Activated CD4-positive, alpha-beta T cell treated with anti-CD3 and anti-CD28 coated beads, Interleukin-2, amount 50 U/mL, for 4 hours (primary cell): ENCODE data around the gene TRMT1.

Experiments
- DNase-seq, 2 experiments: peaks; one replicate each; pipeline ENCODE4 v3.0.0-alpha.2; 2020

TRMT1 gene

DNA sequence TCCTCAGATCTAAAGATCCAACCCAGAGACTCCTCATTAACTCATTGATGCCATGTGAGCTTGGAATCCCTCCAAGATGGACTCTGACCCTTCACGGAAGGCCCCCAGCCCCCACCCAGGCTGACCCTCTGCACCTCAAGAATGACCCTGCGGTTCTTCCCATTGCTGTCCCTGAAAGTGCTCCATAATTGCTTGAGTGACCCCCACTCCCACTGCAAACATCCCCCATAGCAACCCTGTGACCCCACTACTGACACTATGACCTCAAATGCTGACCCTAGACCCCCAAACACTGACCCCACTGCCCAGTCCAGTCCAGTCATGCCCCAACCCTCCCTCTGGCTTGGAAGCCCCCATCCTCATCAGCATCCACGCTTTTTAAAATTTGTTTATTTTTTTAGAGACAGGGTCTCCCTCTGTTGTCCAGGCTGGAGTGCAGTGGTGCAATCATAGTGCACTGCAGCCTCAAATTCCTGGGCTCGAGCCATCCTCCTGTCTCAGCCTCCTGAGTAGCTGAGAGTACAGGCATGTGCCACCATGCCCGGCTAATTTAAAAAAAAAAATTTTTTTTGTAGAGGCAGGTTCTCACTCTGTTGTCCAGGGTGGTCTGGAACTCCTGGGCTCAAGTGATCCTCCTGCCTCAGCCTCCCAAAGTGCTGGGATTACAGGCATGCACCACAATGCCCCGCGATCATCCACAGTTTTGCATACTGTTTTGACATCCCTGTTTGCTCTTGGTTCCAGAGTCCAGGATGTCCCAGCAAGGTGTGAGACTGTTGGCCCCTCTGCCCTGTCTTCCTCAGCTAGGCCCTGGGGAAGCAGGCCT, 14.7 kb downstream of the TRMT1 start:
- no peak for DNase-seq

DNA sequence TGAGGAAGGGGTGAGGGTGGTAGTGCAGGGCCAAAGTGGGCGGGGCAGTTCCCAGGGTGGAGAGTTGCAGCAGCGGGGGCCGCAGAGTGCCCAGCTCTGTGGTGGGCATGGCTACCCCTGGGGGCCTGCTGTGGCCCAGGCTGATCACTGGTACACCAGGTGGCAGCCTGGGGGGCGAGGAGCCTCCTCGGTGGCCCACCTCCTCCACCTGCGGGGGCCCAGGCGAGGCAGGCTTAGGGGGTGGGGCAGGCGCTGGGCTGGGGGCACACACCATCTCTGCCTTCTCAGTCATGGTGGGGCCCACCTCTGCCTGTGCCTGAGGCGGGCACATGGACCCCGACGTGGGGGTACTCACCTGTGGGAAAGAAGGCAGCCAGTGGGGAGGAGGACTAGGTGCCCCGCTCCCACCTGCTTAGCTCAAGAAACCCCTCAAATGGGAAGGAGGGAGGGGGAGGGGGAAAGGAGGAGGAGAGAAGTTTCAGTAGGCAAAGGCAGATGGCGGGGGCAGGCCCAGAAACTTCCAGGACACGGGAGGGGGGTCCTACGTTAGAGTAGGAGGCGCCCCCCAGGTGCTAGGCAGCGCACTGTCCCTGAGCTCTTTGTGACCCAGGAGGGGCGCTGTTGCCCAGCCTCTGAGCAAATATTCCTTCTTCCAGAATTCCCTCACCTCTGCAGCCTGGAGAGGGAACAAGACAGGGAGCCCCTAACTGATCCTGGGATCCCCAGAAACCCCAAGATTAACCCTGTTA, 15.5 kb downstream of the TRMT1 start:
- no peak for DNase-seq

DNA sequence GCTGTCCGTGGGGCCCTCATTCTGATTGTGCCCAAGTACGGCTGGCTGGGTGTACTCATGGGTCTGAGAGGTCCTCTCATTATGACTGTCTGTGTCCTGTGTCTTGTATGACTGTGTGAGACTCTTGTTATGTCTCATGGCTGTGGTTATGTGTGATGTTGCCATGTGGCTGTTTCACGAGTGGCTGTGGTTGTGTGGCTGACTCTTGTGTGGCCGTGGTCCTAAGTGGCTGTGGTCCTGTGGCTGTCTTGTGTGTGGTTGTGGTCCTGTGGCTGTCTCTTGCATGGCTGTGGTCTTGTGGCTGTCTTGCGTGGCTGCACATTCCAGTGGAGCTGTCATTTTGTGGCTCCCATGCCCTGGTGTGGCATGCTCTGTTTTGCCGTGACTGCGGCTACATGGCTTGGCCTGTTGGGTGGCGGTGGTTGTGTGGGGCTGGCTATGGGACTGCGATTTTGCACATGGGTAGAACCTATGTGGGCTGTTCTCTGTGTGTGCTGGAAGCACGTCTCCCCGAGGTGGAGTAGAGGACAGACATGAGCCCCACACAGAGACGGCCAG, 16.4 kb downstream of the TRMT1 start:
- peak in 1 of 2 experiments; percentile 41 for DNase-seq

DNA sequence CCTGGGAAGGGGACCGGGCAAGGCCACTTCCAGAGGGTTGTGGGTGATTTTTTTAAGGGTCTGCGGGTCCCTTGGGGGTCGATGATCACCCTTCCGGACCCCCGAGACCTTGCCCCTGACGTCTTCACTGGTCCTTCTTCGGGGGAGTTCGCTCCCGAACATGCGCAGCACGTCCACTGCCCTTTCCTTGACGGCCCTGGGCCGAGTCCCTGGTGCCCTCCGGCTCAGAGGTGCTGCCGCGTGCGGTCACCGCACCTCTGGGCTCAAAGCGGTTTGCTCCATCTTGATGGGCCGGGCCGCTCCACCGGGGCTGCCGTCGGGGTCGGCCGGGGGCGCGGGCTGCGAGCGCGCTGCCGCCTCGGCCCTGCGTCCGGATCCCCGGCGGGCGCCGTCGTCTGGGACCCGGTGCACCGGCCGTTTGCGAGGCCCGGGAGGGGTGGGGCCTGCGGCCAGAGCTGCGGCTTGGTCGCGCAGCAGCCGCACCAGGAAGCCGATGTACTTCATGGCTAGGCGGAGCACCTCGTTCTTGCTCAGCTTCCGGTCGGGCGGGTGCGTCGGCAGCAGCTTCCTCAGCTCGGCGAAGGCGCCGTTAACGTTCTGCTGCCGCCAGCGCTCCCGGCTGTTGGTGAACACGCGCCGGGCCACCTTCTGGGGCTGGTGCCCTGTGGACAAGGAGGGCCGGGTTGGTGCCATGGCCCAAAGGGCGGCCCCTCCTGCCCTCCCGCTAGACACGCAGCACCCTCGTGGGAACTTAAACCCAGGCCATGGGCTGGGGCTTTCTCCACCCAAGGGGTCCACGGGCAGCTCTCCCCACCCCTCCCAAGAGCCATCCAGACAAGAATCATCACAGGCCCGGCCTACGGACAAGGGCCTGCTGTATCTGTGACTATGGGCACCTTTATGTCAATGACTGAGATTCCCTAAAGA, 17.2 kb downstream of the TRMT1 start:
- peak; percentile 67 to 70 for DNase-seq

DNA sequence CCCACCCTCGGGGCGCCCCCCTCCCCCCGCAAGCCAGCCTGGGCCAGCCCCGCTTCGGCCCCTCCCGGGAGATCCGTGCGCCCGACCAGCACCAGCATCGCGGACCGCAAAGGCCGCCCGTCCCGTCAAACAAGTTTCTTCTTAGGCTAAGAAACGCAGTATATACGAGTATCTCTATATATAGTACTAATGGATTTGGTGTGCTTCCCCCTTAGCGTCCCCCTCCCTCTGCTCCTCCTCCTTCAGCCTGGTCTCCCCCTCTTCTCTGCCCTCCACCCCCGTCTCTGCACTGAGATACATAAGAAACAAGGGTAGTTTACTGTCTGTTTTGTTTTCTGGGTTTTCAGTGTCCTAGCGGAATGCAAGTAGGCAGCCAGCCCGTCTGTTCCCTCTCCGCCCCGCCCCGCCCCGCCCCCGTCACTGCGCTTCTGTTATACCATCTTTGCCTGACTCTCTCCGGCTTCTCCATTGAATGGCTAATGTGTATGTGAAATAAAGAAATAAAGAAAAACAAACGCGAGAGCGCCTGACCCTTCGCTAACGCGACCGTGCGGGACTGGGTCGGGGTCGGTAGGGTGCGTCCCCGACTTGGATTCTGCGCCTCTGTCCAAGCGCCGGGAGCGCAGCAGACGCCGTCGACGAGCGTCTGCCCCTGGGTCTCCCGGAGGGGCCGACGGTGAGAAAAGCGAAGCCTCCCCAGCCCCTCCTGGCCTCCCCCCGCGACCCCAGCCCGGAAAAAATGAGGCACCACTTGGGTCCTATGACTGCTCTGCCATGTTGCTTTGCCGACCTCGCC, 18.1 kb downstream of the TRMT1 start:
- no peak for DNase-seq

DNA sequence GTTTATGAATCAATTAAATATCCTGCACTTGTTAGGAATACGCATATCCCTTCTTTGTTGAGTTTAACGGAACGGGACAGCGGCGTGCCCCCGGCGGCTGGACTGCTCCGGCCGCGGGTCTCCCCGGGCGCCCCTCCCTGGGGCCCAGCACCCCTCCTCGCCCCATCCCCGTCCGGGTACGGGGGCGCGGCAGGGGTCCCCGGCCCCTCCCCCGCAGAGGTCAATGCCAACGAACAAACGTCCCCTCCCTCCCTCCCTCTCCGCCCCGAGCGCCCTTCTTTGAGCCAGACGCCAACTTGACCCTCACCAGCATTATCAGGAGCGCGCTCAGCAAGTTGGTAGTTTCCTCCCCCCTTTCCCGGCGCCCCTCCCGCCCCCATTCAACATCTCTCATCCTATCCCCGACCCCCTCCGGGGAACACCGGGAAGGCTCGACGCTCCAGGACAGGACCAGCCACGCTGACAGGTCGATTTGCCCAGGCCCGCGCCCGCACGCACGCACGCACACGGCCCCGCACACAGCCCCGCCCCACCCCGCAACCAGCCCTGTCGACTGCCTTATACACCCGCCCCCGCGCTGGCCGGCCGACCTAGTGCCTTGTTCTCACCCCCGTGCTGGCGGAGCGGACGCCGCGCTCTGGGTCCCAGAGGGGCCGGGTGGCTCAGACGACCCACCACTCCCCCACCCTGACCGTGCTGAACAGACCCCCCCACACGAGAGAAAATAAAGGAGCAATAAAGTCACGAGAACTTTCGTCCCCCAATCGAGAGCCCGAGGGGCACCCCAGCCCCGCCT, 18.9 kb downstream of the TRMT1 start:
- no peak for DNase-seq

DNA sequence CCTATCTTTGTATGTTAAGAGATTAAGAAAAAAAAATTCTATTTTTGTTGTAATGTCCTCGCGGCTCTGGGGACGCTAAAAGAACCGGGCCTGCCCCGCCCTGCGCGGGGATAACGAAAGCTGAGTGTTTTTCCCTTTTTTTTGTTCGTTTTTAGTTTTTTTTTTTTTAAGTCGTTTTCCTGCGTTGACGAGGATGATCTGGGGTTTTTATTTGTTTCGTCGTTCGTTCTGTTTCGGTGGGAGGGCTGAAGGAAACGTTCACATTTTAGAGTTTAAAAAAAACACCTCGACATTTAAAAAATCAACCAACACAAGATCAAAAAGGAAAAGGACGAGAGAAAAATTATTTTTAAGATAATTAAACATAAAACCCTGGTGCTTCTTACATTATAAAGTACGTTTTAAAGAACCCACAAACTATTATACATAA, 19.5 kb downstream of the TRMT1 start:
- no peak for DNase-seq

DNA sequence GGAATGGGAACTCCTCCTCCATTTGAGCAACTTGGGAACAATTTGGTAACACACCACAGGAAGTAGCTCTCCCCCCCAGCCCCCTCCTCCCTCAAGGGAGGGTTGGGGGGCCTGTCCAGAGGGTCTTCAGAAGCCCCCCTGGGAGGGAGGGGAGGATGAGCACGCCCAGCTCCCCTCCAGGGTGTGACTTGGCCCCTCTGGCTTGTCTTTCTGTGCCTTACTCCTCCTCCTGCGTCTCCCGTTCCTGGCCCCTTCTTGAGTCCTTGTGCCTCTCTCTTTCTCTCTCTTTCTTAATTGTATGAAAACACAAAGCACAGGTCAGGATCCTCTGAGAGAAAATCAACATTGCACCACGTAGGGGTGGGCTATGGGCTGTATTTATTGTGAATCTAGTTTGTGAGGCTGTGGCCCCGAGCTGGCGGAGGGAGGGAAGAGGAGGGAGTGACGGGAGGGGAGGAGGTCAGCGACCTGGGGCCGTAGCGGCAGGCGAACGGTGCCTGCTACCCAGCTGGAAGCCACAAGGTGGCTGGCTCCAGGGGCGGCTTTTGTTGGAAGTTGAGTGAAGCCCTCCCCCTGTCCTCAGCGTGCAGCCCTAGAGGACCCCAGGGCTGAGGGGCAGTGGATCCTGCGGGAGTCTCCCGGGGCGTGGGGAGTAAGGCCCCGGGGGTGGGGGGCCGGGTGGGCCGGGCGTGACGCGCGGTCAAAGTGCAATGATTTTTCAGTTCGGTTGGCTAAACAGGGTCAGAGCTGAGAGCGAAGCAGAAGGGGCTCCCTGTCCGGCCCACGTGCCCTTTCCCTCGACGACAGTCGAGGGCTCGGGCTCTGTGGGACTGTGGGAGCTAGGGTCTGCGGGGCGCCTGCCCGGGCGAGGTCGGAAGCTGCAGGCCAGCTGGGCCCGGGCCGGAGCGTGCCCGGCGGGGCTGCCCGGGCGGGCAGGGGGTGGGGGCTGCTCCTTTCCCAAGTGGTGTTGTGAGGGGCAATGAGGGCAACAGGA, 20.3 kb downstream of the TRMT1 start:
- DNase-seq, result no peak

DNA sequence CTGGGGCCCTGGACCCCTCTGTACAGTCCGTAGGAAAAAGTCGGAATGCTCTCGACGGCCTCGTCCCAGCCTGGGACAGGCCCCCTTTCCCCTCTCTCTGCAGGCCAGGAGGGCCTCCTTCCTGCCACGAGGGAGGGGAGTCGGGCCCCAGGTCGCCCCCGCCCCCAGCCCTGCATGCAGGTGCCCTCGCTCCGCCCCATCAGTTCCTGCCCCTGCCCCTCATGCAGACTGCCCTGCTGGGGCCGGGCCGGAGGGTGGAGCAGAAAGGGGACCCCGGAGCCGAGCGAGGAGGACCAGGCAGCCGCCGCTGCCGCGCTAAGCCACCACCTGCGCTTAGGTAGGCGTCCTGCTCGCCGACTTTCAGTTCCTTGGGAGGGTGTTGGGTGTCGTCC, 21.2 kb downstream of the TRMT1 start:
- no peak for DNase-seq

DNA sequence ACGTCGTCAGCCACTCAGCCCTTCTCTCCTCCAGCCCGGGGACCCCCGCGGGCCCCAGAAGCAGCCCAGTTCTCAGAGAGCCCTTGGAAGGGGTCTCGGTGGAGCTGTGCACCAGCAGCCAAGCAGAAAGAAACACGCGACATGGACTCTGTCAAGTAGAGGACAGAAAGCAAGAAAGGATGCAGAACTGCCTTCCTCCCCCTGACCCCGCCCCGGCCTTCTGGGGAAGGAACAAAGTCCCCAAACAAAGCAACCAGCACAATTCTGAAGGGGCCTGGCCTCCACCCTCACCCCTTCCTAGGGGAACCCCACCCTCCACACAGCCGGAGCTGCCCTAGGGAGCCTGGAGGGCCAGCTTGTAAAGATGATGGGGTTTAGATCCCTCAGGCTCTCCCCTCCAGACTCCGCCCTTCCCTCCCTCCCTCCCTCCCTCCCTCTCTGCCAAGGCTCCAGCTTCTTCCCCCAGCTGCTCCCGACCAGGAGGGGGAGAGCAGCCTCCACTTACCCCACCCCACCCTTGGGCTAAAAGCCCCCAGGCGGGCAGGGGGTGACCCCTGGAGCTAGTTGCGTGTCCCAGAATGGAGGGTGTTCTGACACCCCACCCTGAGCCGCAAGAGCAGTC, 21.7 kb downstream of the TRMT1 start:
- DNase-seq, result no peak

DNA sequence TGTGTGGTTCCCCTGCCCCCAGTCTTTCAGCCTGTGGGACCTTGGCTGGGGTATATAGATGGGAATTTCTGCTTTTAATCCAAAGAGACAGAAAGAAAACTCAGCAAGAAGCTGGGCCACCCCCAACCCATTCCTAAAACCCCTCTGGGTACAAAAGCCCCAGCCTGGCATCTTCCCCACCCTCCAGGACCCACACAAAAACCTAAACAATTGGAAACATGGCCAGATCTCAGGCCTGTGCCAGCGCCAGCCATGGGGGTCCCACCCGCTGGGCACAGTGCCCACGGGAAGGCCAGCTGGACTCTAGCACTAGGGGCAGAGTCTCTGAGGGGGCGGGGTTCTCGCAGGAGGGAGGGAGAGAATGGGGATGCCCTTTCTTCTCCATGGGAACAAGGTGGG, 22.4 kb downstream of the TRMT1 start:
- DNase-seq, result no peak

DNA sequence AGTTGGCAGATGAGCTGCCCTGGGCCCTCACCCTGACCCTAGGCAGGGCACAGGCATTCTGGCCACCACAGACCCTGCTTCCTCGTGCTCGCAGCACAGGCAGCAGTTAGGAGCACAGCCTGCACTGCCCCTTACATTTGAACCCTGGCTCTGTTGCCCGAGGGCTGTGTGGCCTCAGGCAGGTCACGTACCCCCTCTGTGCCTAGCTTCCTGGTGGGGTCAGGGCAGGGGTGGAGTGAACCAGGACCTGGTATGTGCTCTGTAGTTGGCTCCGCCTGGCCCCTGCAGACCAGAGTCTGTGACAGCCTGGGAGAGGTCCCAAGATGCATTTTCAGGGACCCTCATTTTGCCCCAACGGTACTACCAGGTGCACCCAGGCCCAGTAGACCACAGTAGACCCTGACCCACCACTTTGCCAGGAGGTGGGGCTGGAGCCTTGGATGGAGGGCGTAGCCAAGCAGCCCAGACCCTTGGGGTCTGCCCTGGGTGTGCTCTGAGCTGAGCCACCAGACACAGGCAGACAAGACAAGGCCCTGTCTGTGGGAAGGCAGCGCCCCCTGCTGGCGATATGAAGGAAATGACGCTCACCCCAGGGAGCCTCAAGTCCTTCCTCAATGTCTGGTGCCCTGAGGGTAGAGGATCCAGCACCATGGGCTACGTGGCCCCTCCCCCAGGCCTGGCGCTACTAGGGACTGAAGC, 23.0 kb downstream of the TRMT1 start:
- DNase-seq, result peak; percentile 75

DNA sequence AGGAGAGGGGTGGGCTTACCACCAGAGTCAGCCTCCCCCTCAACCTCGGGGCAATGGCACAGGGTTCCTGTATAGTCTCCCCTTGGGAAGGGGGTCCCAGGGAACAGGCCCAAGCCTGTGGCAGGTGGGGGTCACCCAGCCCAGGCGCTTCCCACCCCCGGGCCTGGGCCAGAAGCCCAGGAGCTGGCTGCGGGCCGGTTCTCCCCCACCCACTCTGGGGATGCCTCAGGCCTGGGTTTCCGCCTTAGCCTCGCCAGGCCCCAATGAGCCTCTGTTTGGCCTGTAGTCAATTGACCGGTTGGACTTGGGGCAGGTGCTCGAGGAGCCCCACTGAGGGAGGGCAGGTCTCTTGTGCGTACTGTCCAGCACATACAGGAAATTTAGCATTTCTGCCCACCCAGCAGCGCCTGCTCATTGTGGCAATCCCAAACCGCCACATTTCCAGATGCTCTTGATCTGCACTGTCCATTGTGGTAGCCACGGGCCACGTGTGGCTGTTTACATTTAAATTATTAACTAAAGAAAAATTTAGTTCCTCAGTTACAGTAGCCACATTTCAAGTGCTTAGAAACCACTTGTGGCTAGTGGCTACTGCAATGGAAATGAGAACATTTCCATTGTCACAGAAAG, 23.8 kb downstream of the TRMT1 start:
- no peak for DNase-seq

DNA sequence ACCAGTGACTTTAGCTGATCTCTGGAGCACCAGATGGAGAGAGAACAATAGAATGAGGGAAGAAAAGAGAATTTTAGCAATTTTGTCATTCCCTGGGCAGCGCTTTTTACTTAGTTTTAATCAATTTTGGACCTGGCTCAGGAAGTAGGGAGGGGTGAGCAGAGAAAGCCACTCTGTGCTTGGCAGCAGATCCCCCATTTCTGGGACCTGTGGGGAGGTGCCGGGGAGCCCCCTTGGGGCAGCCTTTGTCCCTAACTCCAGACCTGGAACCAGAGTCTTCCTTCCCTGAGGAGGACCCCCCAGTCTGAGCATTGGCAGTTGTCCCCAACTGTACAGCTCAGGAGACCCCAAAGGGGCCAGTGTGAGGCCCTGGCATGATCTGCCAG, 24.4 kb downstream of the TRMT1 start:
- no peak for DNase-seq

DNA sequence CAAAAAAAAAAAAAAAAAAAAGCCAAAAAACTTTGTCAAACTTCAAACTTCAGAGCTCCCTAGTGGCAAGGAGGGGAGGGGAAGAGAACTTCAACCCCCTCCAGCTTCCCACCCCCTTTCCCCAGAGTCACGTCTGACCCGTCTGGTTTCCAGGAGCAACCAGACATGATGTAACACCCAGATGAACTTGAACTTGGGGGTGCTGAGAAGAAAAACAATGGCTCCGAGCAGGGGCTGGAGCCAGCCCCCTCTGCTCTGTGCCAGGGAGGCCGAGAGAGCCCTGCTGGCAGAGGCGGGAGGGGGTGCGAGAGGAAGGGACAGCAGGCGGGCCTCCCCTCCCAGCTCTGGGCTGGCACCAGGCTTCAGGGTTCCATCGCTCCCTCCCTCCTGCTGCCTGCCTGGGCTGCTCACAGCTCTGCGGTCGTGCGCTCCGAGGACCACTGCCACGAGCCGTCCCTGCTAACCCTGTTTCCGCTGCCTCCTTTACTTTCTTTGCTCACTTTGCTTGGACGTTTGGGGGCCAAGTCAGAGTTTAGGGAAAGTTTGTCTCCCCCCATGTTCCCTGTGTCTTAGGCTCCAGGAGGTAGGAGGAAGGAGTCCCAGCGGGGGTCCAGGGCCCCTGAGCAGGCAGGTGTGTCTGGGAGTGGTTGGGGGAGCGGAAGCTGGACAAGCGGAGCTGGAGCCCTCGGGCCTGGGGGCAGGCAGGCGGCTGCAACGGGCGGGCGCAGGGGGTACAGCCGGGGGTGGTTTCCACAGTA, 25.0 kb downstream of the TRMT1 start:
- DNase-seq, result no peak

DNA sequence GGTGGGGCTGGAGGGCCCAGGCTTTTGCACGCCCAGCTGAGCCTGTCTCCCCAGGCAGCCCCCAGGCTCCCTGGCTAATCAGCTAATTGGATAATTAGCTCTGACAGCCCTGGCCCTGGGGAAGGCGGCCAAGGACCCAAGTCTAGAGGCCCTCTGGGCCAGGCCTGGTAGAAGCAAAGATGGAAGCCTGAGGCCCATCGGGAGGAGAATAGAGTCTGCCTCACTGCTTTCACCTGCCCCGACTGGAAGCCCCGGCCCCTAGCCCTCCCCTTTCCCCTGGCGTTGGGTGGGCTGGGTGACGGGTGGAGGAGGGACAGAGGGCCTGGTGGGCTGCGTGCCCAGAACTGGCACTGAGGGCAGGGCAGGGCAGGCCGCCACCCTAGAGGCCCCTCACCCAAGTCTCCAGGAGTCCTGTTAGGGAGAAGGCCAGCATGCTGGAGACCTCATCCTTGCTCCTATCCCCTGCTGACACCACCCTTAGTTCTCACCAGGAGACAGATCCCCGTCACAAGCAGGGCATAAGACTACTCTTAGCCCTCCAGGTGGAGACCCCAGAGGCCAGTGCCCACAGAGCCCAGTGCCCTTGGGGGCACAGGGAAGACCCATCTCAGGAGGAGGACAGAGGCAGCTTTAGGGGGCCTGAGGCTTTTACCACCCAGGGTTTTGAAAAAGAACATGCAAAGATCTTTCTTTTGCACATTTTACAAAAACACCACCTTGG, 25.9 kb downstream of the TRMT1 start:
- no peak for DNase-seq
